A673 (cell line): ENCODE results near the gene CCDC18.

ENCODE experiments used
- CTCF ChIP-seq: fragments of 300-800, 200-600 bp; sonication (generic); conservative IDR thresholded peaks from 2 replicates; pipeline ENCODE4 v1.5.1; 2017; ENCODE audit warnings: low read depth, mild to moderate bottlenecking, antibody characterized with exemption, low read length, moderate library complexity, mixed read lengths
- EZH2 ChIP-seq: fragments of 200-600 bp; sonication (generic); IDR thresholded peaks from 2 replicates; pipeline ENCODE4 v1.6.1; 2017; ENCODE audit warnings: borderline replicate concordance, low read depth, mild to moderate bottlenecking, mixed read lengths, antibody characterized with exemption, low read length; ENCODE audit not compliant: poor library complexity, severe bottlenecking

GRCh38 chr1:93239863-93240262, 59.3 kb downstream of the CCDC18 start:
- TF ChIP-seq CTCF, result no peak
- no peak for TF ChIP-seq EZH2
